AG10803 (cell line): ENCODE measurements around the gene ANKRD23.

Experiments
- DNase-seq: peaks from one replicate; pipeline ENCODE4 v3.0.0; 2010; ENCODE audit warnings: low read depth
- H3K4me3 ChIP-seq: 2 replicates; pipeline ENCODE4 v1.5.1; 2011; ENCODE audit warnings: mild to moderate bottlenecking, low read length, control low read depth
- TF ChIP-seq, protein P1 (sequence below): conservative IDR thresholded peaks from 2 replicates; pipeline ENCODE4 v1.5.1; 2011; ENCODE audit warnings: mild to moderate bottlenecking, low read length, control low read depth, inconsistent platforms

ANKRD23 gene

DNA sequence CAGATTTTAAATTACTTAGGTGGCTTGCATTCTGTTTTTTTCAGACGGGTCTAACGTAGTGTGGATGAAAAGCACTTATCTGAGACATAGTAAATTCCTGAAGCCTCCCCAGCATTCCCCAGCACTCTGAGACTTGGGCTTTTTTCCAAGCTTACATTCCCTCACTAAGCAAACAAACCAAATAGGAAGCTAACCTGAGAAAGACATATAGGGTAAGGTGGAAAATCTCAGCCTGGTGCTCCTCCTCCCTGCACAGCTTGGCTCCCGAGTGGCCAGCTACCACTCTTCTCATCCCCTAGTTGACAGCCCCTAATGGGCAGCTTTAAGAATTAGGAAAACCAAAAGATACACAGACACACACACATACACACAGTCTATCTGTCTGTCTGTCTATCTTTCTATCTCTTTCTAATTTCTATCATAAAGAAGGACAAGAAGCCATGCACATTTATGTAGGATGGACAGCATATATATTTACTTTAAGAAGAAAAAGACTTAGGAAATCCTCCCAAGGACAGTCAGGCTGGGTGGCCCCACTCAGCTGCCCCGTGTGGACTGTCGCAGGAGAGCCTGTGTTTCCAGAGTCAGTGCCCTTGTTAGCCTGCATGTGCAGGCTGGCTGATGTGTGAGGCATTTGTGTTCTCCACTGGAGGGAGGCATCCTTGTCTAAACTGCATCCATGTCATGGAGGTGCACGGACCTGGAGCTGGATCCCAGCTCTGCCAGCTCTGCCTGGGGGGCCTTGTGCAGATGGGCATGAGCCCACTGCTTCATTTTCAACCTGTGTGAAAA is 19.5 kb downstream of the ANKRD23 start:
- H3K4me3 ChIP-seq, result no peak overlapping the region
- TF ChIP-seq, protein P1, sequence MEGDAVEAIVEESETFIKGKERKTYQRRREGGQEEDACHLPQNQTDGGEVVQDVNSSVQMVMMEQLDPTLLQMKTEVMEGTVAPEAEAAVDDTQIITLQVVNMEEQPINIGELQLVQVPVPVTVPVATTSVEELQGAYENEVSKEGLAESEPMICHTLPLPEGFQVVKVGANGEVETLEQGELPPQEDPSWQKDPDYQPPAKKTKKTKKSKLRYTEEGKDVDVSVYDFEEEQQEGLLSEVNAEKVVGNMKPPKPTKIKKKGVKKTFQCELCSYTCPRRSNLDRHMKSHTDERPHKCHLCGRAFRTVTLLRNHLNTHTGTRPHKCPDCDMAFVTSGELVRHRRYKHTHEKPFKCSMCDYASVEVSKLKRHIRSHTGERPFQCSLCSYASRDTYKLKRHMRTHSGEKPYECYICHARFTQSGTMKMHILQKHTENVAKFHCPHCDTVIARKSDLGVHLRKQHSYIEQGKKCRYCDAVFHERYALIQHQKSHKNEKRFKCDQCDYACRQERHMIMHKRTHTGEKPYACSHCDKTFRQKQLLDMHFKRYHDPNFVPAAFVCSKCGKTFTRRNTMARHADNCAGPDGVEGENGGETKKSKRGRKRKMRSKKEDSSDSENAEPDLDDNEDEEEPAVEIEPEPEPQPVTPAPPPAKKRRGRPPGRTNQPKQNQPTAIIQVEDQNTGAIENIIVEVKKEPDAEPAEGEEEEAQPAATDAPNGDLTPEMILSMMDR, result no peak
- DNase-seq, result peak; percentile 60

DNA sequence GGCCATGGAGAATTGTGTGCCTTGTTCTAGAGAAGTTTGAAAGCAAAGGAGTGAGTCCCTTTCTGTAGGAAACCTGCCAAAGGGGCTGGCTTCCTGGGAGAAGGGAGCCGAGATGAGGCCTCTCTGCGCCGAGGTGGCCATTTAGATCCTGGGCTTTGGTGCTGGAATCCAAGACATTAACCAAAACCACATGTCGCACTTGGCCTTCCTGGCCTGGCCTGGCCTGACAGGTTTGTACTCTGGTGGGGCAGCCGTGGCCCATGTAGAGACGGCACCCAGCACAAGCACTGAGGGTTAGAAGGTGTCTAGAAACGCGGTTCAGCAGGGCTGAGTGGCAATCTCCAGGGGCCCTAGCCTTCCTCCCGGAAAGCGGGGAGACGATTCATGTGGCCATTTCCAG is 20.6 kb downstream of the ANKRD23 start:
- no peak overlapping the region for H3K4me3 ChIP-seq
- TF ChIP-seq, protein P1, result no peak
- peak; percentile 52 for DNase-seq

DNA sequence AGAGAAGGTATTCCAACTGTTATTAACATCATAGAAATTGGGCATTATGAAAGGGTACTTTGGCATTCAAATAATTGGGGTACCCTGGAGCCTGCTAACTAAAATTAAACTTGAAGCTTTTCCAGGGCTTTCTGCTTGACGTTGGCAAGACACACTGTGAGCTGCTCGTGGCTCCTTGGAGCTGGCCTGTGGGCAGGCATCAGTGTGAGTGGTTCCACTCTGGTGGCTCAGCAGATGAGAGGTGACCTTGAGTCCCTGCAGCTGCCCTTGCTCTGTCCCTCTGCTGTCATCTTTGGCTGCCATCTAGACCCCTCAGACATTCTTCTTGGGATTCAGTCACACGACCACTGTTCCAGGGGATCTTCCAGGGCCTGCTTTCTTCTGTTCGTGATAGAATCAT is 21.0 kb downstream of the ANKRD23 start:
- no peak for DNase-seq
- no peak overlapping the region for H3K4me3 ChIP-seq
- TF ChIP-seq, protein P1, result no peak

DNA sequence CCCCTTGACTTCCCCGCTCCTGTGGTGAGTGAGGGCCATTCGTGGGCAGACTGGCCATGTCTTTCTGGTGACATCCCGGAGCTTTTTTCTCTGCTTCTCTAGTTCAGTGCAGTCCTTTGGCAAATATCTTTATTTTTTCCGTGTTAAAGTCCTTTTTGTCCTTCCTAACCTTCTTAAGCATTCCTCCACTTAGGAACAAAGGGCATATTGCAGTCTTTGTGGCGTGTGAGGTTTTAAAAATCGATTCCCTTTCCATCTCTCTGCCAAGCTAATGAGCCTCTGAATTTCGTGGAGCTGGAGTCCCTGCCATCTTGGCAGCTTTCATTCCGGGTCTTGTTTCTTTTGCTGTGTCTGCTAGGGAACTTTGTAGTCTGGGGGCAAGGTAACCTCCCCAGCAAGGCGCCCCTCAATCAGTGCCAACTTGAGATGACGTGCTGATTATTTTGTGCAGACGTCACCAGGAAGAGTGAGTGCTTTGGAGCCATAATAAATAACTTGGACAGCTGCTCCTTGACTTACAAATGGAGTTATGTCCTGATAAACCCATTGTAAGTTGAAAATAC is 22.6 kb downstream of the ANKRD23 start:
- DNase-seq, result no peak
- H3K4me3 ChIP-seq, result no peak overlapping the region
- TF ChIP-seq, protein P1, result no peak

DNA sequence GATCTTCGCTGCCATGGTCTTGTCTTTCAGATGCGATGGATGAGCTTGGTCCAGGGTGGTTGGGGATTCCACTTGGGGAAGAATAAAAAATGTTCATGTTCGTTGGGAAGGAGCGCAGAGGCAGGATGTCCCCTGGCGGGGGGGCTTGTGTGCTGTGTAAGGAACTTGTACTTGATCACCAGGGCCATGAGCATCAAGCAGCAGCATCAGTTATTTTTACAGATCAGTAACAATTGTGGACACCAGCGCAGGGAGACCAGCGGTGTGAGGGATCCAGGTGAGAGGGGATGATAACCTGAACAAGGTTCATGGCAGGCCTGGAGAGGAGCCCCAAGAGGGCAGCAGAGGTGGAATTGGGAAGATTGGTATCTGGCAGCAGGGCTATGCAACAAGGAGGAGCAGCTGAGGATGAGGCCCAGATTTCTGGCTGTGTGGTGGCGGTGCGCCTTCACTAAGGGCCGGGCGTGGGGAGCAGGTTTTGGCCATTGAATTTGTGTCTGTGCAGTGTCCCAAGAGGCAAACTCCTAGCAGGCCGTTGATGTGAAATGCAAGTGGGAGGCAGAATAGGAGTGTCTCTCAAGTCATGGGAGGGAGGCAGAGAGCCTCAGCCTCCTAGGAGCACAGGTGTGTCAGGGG is 23.8 kb downstream of the ANKRD23 start:
- no peak for DNase-seq
- no peak overlapping the region for H3K4me3 ChIP-seq
- TF ChIP-seq, protein P1, result no peak

DNA sequence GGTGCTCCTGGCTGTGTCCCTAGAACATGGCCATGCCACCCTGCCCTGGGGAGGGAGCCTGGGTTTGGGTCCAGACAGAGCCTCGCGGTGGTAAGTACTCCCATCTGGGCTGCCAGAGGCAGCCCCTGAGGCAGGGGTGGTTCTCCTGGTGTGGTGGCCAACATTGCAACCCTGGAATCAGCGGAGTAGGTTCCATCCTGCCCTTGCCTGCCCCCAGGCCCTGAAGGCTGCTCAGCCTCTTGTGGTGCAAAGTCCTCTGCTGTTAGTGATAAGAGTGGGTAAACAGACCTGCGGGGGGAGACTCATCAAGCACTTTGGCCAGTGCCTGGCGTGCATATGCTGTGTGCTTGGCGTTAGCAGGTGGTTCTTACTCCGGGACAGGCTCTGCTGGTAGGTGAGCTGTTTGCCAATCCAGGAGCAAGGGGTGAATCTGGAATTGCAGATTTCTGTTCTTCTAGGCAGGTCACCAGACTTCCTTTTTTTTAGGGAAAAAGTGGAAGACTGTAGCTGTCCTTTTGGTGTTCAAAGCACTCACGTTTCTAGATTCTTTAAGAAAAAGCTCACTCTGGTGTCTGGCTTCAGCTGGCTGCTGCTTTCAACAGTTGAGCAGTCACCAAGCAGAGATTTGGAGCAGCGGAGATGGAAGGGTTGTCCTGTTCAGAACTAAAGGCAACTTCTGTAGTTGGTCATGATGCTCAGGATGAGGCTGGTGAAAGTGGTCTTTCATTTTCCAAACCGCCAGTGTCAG is 24.5 kb downstream of the ANKRD23 start:
- no peak overlapping the region for H3K4me3 ChIP-seq
- TF ChIP-seq, protein P1, result no peak
- DNase-seq, result no peak
